ENCODE measurements around the gene MPPE1.

MPPE1 gene

GRCh38 chr18:11849841-11850634 lies 58.1 kb downstream of the MPPE1 start:
- H3K9me3 Mint-ChIP-seq = no peaks in the 10 kb centered on the region
- H3K4me3 Mint-ChIP-seq = peak overlapping the region; percentile 100
- peak overlapping the region; percentile 100 for H3K27ac Mint-ChIP-seq
- peaks cover 46% of the 10 kb centered on the region for H3K36me3 Mint-ChIP-seq (ENCODE audit: insufficient read depth)
- ATAC-seq (replicated peaks) = peak; percentile 46
- H3K27me3 Mint-ChIP-seq = no peaks in the 10 kb centered on the region
- H3K4me1 Mint-ChIP-seq (ENCODE audit: low read depth in 2 of 2) = peaks cover 28 to 36% of the 10 kb centered on the region in 2 donors
- DNase-seq = peak; percentile 53 to 63 (median 56)

GRCh38 chr18:11849279-11849678 lies 58.8 kb downstream of the MPPE1 start:
- H3K36me3 Mint-ChIP-seq (ENCODE audit: insufficient read depth) = peaks cover 41% of the 10 kb centered on the region
- peak overlapping the region in 1 of 2 donors; percentile 100 for H3K27ac Mint-ChIP-seq
- no peaks in the 10 kb centered on the region for H3K27me3 Mint-ChIP-seq
- no peak for ATAC-seq (replicated peaks)
- no peaks in the 10 kb centered on the region for H3K9me3 Mint-ChIP-seq
- H3K4me3 Mint-ChIP-seq = peak overlapping the region; percentile 100
- H3K4me1 Mint-ChIP-seq (ENCODE audit: low read depth in 2 of 2) = peaks cover 28 to 36% of the 10 kb centered on the region in 2 donors
- no peak for DNase-seq

GRCh38 chr18:11847811-11848210 lies 60.3 kb downstream of the MPPE1 start:
- Mint-ChIP-seq H3K27ac (peak overlapping the region; percentile 3 to 100), H3K36me3 (ENCODE audit: insufficient read depth) (peaks cover 36% of the 10 kb centered on the region)

GRCh38 chr18:11845654-11846053 lies 62.5 kb downstream of the MPPE1 start:
- DNase-seq (no peak), ATAC-seq (replicated peaks) (no peak)
- Mint-ChIP-seq H3K27ac (no peak overlapping the region), H3K36me3 (ENCODE audit: insufficient read depth) (peaks cover 17% of the 10 kb centered on the region), H3K4me1 (ENCODE audit: low read depth in 2 of 2) (peaks cover 9 to 10% of the 10 kb centered on the region in 2 donors), H3K27me3 (no peaks in the 10 kb centered on the region), H3K4me3 (no peak overlapping the region), H3K9me3 (no peaks in the 10 kb centered on the region)

More at GRCh38 chr18:11847811-11848210, 60.3 kb downstream of the MPPE1 start:
- DNase-seq (no peak), ATAC-seq (replicated peaks) (no peak)
- no peaks in the 10 kb centered on the region for H3K9me3 Mint-ChIP-seq
- H3K4me1 Mint-ChIP-seq (ENCODE audit: low read depth in 2 of 2) = peaks cover 24 to 30% of the 10 kb centered on the region in 2 donors
- H3K27me3 Mint-ChIP-seq = no peaks in the 10 kb centered on the region
- H3K4me3 Mint-ChIP-seq = no peak overlapping the region

GRCh38 chr18:11844436-11844835 lies 63.7 kb downstream of the MPPE1 start:
- Mint-ChIP-seq H3K4me1 (ENCODE audit: low read depth in 2 of 2) (no peaks in the 10 kb centered on the region), H3K27ac (no peak overlapping the region), H3K4me3 (no peak overlapping the region), H3K36me3 (ENCODE audit: insufficient read depth) (peaks cover 6% of the 10 kb centered on the region), H3K27me3 (no peaks in the 10 kb centered on the region), H3K9me3 (no peaks in the 10 kb centered on the region)
- DNase-seq = no peak
- no peak for ATAC-seq (replicated peaks)

GRCh38 chr18:11842562-11842961 lies 65.6 kb downstream of the MPPE1 start:
- H3K27me3 Mint-ChIP-seq = peaks cover 0 to 8% of the 10 kb centered on the region in 2 donors
- no peak for DNase-seq
- no peak for ATAC-seq (replicated peaks)
- peaks cover 6% of the 10 kb centered on the region for H3K36me3 Mint-ChIP-seq (ENCODE audit: insufficient read depth)
- no peaks in the 10 kb centered on the region for H3K9me3 Mint-ChIP-seq
- no peak overlapping the region for H3K27ac Mint-ChIP-seq
- H3K4me1 Mint-ChIP-seq (ENCODE audit: low read depth in 2 of 2) = no peaks in the 10 kb centered on the region
- H3K4me3 Mint-ChIP-seq = no peak overlapping the region

- no peak overlapping the region for H3K27ac Mint-ChIP-seq
- no peak overlapping the region for H3K4me3 Mint-ChIP-seq
- no peaks in the 10 kb centered on the region for H3K9me3 Mint-ChIP-seq
- ATAC-seq (replicated peaks) = no peak
- H3K27me3 Mint-ChIP-seq = peaks cover 0 to 8% of the 10 kb centered on the region in 2 donors
- no peaks in the 10 kb centered on the region for H3K4me1 Mint-ChIP-seq (ENCODE audit: low read depth in 2 of 2)
- no peak for DNase-seq
- peaks cover 4% of the 10 kb centered on the region for H3K36me3 Mint-ChIP-seq (ENCODE audit: insufficient read depth)
Observed at GRCh38 chr18:11840493-11840892, 67.6 kb downstream of the MPPE1 start.

- Mint-ChIP-seq H3K9me3 (no peaks in the 10 kb centered on the region), H3K27me3 (peaks cover 0 to 8% of the 10 kb centered on the region in 2 donors), H3K4me1 (ENCODE audit: low read depth in 2 of 2) (no peaks in the 10 kb centered on the region), H3K27ac (no peak overlapping the region), H3K36me3 (ENCODE audit: insufficient read depth) (peaks cover 3% of the 10 kb centered on the region), H3K4me3 (no peak overlapping the region)
- DNase-seq (no peak), ATAC-seq (replicated peaks) (no peak)
Observed at GRCh38 chr18:11839556-11839955, 68.6 kb downstream of the MPPE1 start.

- no peaks in the 10 kb centered on the region for H3K9me3 Mint-ChIP-seq
- no peak overlapping the region for H3K27ac Mint-ChIP-seq
- no peaks in the 10 kb centered on the region for H3K4me1 Mint-ChIP-seq (ENCODE audit: low read depth in 2 of 2)
- no peak for ATAC-seq (replicated peaks)
- no peak for DNase-seq
- H3K36me3 Mint-ChIP-seq (ENCODE audit: insufficient read depth) = no peaks in the 10 kb centered on the region
- no peak overlapping the region for H3K4me3 Mint-ChIP-seq
- H3K27me3 Mint-ChIP-seq = peaks cover 8 to 14% of the 10 kb centered on the region in 2 donors
Observed at GRCh38 chr18:11834772-11835171, 73.3 kb downstream of the MPPE1 start.
